Calu3 (cell line): Measurements from ENCODE around the gene FOXO1. TPM values are rescaled to one million over a fixed set of nuclear protein-coding genes. Genes with fewer than 3 reads are reported as not detected.
"Not testable (repeated sequence)": the region's sequence is repeated elsewhere in the genome, so short reads cannot be mapped to it uniquely, and the experiment has no call there.

ENCODE experiments used
- Bru-seq: library from RNA; stranded (reverse); fragments of 400-500 nt; gene quantifications from one replicate; lab custom pipeline; 2021; lab: Mats Ljungman, UMichigan
- BruChase-seq, 2 experiments: library from RNA; stranded (reverse); fragments of 400-500 nt; gene quantifications; one replicate each; lab custom pipeline; 2021; lab: Mats Ljungman, UMichigan
- BruUV-seq: library from RNA; stranded (reverse); fragments of 400-500 nt; replicated peaks from 2 replicates; lab custom pipeline; 2021; lab: Mats Ljungman, UMichigan
- CTCF ChIA-PET: fragments of 300-600 bp; sonication (Branson Sonifier 250); formaldehyde crosslinking; loops from one replicate; lab custom pipeline; 2022; ENCODE audit warnings: antibody characterized with exemption; lab: Charles Lee
- DNase-seq: peaks from one replicate; pipeline ENCODE4 v3.0.0; 2022
- H3K27ac Mint-ChIP-seq: one replicate; pipeline ENCODE4 v1.8.0; 2022; ENCODE audit warnings: mixed read lengths; ENCODE audit not compliant: unreplicated experiment
- H3K27me3 Mint-ChIP-seq: one replicate; pipeline ENCODE4 v1.8.0; 2022; ENCODE audit warnings: mixed read lengths; ENCODE audit not compliant: unreplicated experiment
- H3K36me3 Mint-ChIP-seq: one replicate; pipeline ENCODE4 v1.8.0; 2022; ENCODE audit warnings: mild to moderate bottlenecking, moderate library complexity, mixed read lengths; ENCODE audit not compliant: insufficient read depth, unreplicated experiment
- H3K4me1 Mint-ChIP-seq: one replicate; pipeline ENCODE4 v1.8.0; 2022; ENCODE audit warnings: mild to moderate bottlenecking, low read depth, mixed read lengths; ENCODE audit not compliant: unreplicated experiment
- H3K4me3 Mint-ChIP-seq: one replicate; pipeline ENCODE4 v1.8.0; 2022; ENCODE audit warnings: mild to moderate bottlenecking, low read depth, moderate library complexity, mixed read lengths; ENCODE audit not compliant: unreplicated experiment
- H3K9me3 Mint-ChIP-seq: one replicate; pipeline ENCODE4 v1.8.0; 2022; ENCODE audit warnings: low read depth, mixed read lengths; ENCODE audit not compliant: unreplicated experiment
- intact Hi-C: fragments of 100-400 bp; cut with micrococcal nuclease; formaldehyde crosslinking; loops from one replicate; pipeline ENCODE4 v1.10.0; 2022; ENCODE audit not compliant: unreplicated experiment
- long read RNA-seq: library from polyadenylated mRNA; stranded (forward); transcript quantifications from one replicate; pipeline ENCODE4 v2.0.0, GENCODE V29; 2022
- total RNA-seq: library from RNA; stranded (reverse); gene quantifications from 2 replicates; pipeline ENCODE4 v1.2.3, GENCODE V29; 2022
- TF ChIP-seq, protein P1 (sequence below): fragments of 200-600 bp; IDR thresholded peaks from one replicate; pipeline ENCODE4 v1.8.0; 2022; ENCODE audit warnings: antibody characterized with exemption; ENCODE audit not compliant: unreplicated experiment

Gene FOXO1
- total RNA-seq (11.3 and 15.6 TPM in 2 replicates), Bru-seq, nascent RNA (percentile 88 among the genes with signal in this experiment), BruChase-seq, experiment 1, labeled RNA remaining after a 6-hour chase (percentile 69 among the genes with signal in this experiment), BruChase-seq, experiment 2, labeled RNA remaining after a 2-hour chase (percentile 75 among the genes with signal in this experiment)
- long read RNA-seq, full-length matches to known transcripts = 12 of 15 reads
- long read RNA-seq, partial matches to known transcripts = 2 of 15 reads
- long read RNA-seq, other reads (novel, unspliced or antisense) = 1 of 15 reads

DNA sequence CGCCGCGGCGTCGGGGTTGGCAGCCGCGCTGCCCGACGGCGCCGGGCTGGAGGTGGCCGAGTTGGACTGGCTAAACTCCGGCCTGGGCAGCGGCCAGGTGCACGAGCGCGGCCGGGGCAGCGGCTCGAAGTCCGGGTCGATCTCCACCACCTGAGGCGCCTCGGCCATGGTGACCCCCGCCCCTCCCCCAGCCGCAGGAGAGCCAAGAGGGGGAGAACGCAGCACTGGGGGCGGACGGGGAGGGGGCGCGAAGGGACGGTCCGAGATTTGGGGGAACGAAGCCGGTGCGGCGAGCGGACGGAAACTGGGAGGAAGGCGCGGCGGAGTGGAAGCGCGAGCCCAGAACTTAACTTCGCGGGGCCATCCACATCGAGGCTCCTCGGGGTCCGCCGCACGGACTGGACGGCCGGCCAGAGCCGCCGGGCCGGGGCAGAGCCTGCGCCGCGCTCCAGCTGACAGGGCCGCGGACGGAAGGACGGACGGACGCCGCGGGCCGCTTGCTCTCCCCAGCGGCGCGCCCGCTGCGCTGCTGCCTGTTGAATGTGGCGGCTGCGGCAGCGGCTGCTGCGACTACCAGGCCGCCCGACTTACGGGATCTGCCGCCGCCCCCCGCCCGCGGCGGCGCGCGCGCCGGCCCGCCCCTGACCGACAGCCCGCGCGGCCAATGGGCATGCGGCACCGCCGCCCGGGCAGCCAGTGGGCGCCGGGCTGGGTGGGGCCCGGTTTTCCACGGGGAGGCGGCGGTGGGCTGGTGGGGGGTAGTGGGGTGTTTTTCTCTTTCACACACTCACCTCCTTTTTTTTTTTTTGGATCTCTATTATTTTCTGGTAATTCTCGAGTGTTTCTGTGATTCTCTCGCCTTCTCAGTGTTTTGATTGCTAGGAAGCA lies at the start of gene FOXO1:
Gene FOXO1, minus strand, starts transcription at position 597 of the 888 bp plus-strand sequence. Its CDS starts 429 bp downstream, at position 168.
- intact Hi-C loops = no loop called here

DNA sequence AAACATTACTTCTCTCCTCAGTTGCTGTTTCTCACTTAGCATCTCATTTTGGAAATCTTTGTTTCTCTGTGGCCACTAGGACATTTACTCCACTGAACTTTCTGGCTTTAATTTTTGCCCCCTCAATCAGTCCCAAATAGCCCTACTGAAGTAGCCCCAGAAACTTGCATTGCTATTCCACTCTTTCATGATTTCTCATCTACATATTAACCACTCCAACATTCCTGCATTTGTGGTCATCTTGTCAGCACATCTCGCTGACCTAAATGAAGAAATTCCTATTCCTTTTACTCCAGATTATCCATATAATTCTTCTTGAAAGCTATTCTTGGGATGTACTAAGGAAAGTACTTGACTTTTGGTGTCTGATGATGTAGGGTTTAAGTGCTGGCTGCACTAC lies 48.0 kb upstream of the FOXO1 start:
- DNase-seq, H3K9me3 Mint-ChIP-seq, H3K4me3 Mint-ChIP-seq, intact Hi-C loops, H3K36me3 Mint-ChIP-seq, H3K27ac Mint-ChIP-seq, CTCF ChIA-PET, H3K27me3 Mint-ChIP-seq, H3K4me1 Mint-ChIP-seq, BruUV-seq: not testable (repeated sequence)

More for the DNA sequence above, at the start of gene FOXO1:
- Mint-ChIP-seq H3K4me3 (peak within 1 kb of the TSS; percentile 95), H3K27ac (peak within 1 kb of the TSS; percentile 87), H3K36me3 (peaks cover 53% of the 10 kb centered on the region), H3K9me3 (no peaks in the 10 kb centered on the region), H3K27me3 (no peaks in the 10 kb centered on the region), H3K4me1 (no peaks in the 10 kb centered on the region)
- DNase-seq = peak; percentile 90
- CTCF ChIA-PET = no interaction called here
- TF ChIP-seq, protein P1, sequence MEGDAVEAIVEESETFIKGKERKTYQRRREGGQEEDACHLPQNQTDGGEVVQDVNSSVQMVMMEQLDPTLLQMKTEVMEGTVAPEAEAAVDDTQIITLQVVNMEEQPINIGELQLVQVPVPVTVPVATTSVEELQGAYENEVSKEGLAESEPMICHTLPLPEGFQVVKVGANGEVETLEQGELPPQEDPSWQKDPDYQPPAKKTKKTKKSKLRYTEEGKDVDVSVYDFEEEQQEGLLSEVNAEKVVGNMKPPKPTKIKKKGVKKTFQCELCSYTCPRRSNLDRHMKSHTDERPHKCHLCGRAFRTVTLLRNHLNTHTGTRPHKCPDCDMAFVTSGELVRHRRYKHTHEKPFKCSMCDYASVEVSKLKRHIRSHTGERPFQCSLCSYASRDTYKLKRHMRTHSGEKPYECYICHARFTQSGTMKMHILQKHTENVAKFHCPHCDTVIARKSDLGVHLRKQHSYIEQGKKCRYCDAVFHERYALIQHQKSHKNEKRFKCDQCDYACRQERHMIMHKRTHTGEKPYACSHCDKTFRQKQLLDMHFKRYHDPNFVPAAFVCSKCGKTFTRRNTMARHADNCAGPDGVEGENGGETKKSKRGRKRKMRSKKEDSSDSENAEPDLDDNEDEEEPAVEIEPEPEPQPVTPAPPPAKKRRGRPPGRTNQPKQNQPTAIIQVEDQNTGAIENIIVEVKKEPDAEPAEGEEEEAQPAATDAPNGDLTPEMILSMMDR = no peak
- BruUV-seq = no TSS peak

DNA sequence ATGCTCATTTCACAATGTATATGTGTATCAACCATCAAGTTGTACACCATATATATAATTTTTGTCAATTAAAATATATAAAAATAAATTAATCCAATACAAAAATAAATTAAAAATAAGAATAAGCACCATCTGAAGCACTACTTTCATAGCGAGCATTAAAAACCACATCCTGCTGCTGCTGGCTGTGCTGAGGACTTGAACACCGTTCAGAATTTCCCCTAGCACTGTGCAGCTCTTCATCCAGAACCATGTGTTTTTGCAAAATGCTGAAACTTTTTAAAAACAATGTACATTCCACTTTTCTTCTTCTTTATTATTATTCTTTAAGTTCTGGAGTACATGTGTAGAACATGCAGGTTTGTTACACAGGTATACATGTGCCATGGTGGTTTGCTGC lies 40.0 kb upstream of the FOXO1 start:
- BruUV-seq = no TSS peak
- Mint-ChIP-seq H3K4me1 (no peaks in the 10 kb centered on the region), H3K36me3 (no peaks in the 10 kb centered on the region)

DNA sequence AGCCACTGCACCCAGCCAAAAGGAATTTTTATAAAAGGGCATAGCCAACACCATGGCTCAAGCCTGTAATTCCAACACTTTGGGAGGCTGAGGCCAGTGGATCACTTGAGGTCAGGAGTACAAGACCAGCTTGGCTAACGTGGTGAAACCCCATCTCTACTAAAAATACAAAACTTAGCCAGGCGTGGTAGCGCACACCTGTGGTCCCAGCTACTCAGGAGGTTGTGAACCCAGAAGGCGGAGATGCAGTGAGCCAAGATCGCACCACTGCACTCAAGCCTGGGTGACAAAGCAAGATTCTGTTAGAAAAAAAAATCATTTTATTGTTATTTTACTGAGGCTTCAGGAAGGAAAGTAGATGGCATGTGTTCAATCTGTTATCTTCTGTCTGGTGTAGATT lies 31.3 kb upstream of the FOXO1 start:
- no peak for DNase-seq
- Mint-ChIP-seq H3K4me1 (no peaks in the 10 kb centered on the region), H3K27me3 (no peaks in the 10 kb centered on the region), H3K9me3 (no peaks in the 10 kb centered on the region), H3K36me3 (no peaks in the 10 kb centered on the region), H3K4me3 (no peak overlapping the region), H3K27ac (no peak overlapping the region)
- intact Hi-C loops = no loop called here
- BruUV-seq = no TSS peak
- CTCF ChIA-PET = no interaction called here
- TF ChIP-seq, protein P1 = no peak

More for the DNA sequence above, 40.0 kb upstream of the FOXO1 start:
- TF ChIP-seq, protein P1 = no peak
- Mint-ChIP-seq H3K27me3 (no peaks in the 10 kb centered on the region), H3K27ac (no peak overlapping the region), H3K4me3 (no peak overlapping the region), H3K9me3 (peaks cover 12% of the 10 kb centered on the region)
- no peak for DNase-seq
- intact Hi-C loops = no loop called here
- CTCF ChIA-PET = no interaction called here
